Measurements from ENCODE around the gene SLC16A14.

DNA sequence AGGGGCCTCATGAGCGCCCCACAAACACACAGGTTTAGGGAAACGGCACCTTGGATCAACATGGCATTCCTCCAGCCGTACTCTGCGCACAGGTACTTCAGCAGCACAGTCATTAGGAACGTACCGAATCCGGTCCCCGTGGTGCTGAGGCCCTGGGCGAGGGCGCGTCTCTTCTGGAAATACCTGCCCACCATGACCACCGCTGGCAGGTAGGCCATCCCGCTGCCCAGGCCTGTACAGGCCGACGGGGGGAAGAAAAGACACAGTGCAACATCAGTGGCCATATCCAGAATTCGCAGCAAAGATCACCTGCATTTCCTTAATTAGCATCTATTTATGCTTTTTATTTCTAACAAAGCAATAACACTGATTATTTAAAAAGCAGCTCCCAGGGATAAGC is 22.2 kb downstream of the SLC16A14 start:
- TF ChIP-seq, protein P1, sequence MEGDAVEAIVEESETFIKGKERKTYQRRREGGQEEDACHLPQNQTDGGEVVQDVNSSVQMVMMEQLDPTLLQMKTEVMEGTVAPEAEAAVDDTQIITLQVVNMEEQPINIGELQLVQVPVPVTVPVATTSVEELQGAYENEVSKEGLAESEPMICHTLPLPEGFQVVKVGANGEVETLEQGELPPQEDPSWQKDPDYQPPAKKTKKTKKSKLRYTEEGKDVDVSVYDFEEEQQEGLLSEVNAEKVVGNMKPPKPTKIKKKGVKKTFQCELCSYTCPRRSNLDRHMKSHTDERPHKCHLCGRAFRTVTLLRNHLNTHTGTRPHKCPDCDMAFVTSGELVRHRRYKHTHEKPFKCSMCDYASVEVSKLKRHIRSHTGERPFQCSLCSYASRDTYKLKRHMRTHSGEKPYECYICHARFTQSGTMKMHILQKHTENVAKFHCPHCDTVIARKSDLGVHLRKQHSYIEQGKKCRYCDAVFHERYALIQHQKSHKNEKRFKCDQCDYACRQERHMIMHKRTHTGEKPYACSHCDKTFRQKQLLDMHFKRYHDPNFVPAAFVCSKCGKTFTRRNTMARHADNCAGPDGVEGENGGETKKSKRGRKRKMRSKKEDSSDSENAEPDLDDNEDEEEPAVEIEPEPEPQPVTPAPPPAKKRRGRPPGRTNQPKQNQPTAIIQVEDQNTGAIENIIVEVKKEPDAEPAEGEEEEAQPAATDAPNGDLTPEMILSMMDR (IDR thresholded peaks at IDR 0.05; ENCODE audit: insufficient read depth, low read length, poor library complexity, severe bottlenecking) = no peak
- no peak for TF ChIP-seq EZH2phosphoT487 (conservative IDR thresholded peaks at IDR 0.05; ENCODE audit: low read length)
